ENCODE data around the gene EXOC3L4.

Gene EXOC3L4

DNA sequence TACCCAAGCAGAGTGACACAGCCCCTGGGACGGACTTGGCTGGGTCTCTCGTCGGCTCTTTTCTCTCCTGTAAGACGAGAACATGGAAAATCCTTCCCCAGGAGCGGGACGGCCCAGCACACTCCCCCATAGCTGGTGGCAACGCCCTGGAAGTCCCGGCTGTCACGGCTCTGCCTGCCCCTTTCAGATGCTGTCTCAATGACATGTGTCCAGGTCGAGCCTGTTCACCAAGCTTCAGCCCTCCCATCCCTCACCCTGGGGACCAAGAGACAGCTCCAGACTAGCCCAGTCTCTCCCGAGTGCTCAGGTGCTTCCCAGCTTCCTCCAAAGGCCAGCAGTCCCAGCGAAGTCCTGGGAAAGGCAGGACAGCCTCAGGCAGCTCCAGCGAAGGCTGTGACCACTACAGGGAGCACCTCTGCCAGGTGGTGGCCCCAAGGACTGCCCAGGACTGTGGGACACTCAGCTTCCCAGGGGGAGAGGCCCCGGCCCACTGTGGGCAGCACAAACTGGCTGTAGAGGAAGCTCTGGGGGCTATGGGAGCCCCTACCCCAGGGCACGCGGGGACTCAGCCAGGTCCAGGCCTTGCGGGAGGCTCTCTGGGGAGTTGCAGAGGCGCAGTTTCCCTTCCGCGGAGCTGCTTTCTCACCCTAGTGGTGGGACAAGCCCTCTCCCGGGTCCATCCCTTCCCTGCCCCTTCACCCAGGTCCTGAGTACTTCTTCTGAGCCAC, 62.3 kb downstream of the EXOC3L4 start:
- TF ChIP-seq, protein P1, sequence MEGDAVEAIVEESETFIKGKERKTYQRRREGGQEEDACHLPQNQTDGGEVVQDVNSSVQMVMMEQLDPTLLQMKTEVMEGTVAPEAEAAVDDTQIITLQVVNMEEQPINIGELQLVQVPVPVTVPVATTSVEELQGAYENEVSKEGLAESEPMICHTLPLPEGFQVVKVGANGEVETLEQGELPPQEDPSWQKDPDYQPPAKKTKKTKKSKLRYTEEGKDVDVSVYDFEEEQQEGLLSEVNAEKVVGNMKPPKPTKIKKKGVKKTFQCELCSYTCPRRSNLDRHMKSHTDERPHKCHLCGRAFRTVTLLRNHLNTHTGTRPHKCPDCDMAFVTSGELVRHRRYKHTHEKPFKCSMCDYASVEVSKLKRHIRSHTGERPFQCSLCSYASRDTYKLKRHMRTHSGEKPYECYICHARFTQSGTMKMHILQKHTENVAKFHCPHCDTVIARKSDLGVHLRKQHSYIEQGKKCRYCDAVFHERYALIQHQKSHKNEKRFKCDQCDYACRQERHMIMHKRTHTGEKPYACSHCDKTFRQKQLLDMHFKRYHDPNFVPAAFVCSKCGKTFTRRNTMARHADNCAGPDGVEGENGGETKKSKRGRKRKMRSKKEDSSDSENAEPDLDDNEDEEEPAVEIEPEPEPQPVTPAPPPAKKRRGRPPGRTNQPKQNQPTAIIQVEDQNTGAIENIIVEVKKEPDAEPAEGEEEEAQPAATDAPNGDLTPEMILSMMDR (IDR thresholded peaks at IDR 0.05; ENCODE audit: borderline replicate concordance, insufficient read depth, low read depth, low read length) = no peak
- H3K4me3 ChIP-seq (ENCODE audit: low read depth, low read length) = no peak overlapping the region

DNA sequence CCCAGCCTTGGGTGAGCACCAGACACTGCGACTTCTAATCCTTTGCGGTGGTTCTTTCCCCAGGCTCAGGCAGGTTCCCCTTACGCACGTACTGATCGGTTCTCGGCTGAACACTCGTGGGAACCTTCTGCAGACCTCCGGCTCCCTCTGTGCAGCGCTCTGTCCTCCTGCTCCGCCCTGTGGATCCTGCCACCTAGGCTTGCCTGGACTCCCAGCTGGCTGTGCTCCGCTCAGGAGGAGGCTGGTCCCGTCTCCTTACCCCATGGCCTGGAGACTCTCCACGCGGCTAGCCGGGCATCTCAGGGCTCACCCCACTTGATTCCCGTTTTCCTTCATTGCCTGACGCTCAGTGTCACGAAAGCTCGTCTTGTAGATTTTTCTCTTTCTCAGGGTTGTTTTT, 63.4 kb downstream of the EXOC3L4 start:
- H3K4me3 ChIP-seq (ENCODE audit: low read depth, low read length) = no peak overlapping the region
- TF ChIP-seq, protein P1 (IDR thresholded peaks at IDR 0.05; ENCODE audit: borderline replicate concordance, insufficient read depth, low read depth, low read length) = no peak

DNA sequence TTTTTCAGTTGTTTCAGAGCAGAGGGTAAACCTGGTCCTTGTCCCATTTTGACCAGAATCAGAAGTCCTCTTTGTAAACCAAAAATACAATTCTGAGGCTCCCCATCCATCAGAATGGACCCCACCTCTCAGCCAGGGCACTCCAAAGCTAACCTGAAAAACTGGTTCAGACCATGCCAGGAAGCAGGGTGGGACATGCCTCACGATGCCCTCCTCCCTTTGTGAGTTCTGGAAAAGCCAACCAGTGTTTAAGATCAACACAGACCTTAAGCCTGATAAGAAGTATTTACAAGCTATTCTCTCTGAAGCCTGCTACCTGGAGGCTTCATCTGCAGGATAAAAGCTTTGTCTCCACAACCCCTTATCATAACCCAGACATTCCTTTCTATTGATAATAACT, 64.2 kb downstream of the EXOC3L4 start:
- no peak overlapping the region for H3K4me3 ChIP-seq (ENCODE audit: low read depth, low read length)
- TF ChIP-seq, protein P1 (IDR thresholded peaks at IDR 0.05; ENCODE audit: borderline replicate concordance, insufficient read depth, low read depth, low read length) = no peak
